ENCODE data around the gene ACTL7B.

The ACTL7B gene

GRCh38 chr9:108834959-108835665 lies 20.7 kb downstream of the ACTL7B start:
- H3K4me3 ChIP-seq (ENCODE audit: low read depth, low read length): no peak overlapping the region
- TF ChIP-seq, protein P1, sequence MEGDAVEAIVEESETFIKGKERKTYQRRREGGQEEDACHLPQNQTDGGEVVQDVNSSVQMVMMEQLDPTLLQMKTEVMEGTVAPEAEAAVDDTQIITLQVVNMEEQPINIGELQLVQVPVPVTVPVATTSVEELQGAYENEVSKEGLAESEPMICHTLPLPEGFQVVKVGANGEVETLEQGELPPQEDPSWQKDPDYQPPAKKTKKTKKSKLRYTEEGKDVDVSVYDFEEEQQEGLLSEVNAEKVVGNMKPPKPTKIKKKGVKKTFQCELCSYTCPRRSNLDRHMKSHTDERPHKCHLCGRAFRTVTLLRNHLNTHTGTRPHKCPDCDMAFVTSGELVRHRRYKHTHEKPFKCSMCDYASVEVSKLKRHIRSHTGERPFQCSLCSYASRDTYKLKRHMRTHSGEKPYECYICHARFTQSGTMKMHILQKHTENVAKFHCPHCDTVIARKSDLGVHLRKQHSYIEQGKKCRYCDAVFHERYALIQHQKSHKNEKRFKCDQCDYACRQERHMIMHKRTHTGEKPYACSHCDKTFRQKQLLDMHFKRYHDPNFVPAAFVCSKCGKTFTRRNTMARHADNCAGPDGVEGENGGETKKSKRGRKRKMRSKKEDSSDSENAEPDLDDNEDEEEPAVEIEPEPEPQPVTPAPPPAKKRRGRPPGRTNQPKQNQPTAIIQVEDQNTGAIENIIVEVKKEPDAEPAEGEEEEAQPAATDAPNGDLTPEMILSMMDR (IDR thresholded peaks at IDR 0.05; ENCODE audit: borderline replicate concordance, insufficient read depth, low read depth, low read length): no peak

DNA sequence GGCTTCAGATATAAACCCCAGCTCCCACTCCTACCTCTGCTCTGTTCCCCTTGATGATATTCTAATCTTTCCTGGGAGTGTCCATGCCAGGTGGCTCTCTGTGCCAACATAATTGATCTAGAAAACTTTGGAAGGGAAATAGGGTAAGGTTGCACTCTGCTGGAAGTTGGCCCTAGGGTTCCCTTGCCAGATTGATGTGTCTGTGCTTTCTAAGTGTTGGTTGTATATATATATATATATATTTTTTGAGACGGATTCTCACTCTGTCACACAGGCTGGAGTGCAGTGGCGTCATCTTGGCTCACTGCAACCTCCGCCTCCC lies 23.6 kb downstream of the ACTL7B start:
- H3K4me3 ChIP-seq (ENCODE audit: low read depth, low read length): no peak overlapping the region
- TF ChIP-seq, protein P1 (IDR thresholded peaks at IDR 0.05; ENCODE audit: borderline replicate concordance, insufficient read depth, low read depth, low read length): no peak

- TF ChIP-seq, protein P1 (IDR thresholded peaks at IDR 0.05; ENCODE audit: borderline replicate concordance, insufficient read depth, low read depth, low read length): no peak
- no peak overlapping the region for H3K4me3 ChIP-seq (ENCODE audit: low read depth, low read length)
Measured at GRCh38 chr9:108831496-108832178, 24.1 kb downstream of the ACTL7B start.

DNA sequence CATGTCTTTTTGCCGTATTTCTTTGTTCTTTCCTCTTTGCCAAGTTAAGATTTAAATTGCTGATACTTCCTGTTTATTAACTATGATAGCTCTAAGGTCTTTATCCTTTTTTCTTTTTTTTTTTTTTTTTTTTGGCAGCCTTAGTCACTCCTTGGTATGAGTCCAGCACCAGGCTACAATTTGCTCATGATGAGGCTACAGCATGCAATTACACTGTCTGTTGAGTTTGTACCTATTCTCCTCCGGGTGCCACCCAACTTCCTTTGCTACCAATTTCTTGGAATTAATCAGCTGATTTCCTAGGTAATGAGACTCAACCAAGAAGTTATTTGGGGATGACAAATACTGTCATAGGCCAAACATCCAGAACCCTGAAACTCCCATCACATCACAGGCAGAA lies 25.5 kb downstream of the ACTL7B start:
- TF ChIP-seq, protein P1 (IDR thresholded peaks at IDR 0.05; ENCODE audit: borderline replicate concordance, insufficient read depth, low read depth, low read length): no peak
- no peak overlapping the region for H3K4me3 ChIP-seq (ENCODE audit: low read depth, low read length)

DNA sequence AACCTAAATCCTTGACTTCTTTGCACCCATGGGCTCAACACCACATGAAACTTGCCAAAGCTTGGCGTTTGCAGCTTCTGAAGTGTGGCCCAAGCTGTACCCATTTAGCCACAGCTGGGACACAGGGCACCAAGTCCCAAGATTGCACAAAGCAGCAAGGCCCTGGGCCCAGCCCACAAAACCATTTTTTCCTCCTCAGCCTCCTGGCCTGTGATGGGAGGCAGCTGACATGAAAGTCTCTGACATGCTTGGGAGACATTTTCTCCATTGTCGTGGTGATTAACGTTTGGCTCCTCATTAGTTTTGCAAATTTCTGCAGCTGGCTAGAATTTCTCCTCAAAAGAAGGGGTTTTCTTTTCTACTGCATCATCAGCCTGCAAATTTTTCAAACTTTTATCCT lies 32.0 kb downstream of the ACTL7B start:
- H3K4me3 ChIP-seq (ENCODE audit: low read depth, low read length): no peak overlapping the region
- TF ChIP-seq, protein P1 (IDR thresholded peaks at IDR 0.05; ENCODE audit: borderline replicate concordance, insufficient read depth, low read depth, low read length): no peak

- TF ChIP-seq, protein P1 (IDR thresholded peaks at IDR 0.05; ENCODE audit: borderline replicate concordance, insufficient read depth, low read depth, low read length): no peak
Measured at GRCh38 chr9:108816037-108816436, 39.7 kb downstream of the ACTL7B start.

DNA sequence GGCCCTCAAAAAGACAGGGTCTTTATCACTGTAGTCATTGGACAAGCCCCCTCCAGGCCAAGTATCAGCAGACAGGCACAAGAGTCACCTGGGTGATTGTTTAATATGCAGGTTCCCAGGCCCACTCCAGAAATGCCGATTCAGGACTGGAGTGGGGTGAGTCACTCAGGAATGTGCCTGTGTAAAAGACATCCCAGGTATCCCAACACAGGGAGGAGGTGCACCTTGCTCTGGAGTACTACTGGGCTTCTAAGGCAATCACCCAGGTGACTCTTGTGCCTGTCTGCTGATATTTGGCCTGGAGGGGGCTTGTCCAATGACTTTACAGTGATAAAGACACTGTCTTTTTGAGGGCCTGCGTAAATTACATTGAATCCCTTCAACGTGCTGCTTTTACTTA lies 40.6 kb downstream of the ACTL7B start:
- H3K4me3 ChIP-seq (ENCODE audit: low read depth, low read length): no peak overlapping the region
- TF ChIP-seq, protein P1 (IDR thresholded peaks at IDR 0.05; ENCODE audit: borderline replicate concordance, insufficient read depth, low read depth, low read length): no peak

More at GRCh38 chr9:108816037-108816436, 39.7 kb downstream of the ACTL7B start:
- no peak overlapping the region for H3K4me3 ChIP-seq (ENCODE audit: low read depth, low read length)
